Activated CD8-positive, alpha-beta memory T cell treated with anti-CD3 and anti-CD28 coated beads, Interleukin-2, amount 10 ng/mL, durations not matched to agents 7 days and 5 days (primary cell): ENCODE data around the gene MACROD2. TPM values are rescaled to one million over a fixed set of nuclear protein-coding genes. Genes with fewer than 3 reads are reported as not detected.

Experiments
- ATAC-seq: fragments of 150-1000 bp; cut with Tn5 transposase; one replicate; pipeline ENCODE4 v1.10.0; 2021; ENCODE audit warnings: moderate library complexity
- CTCF ChIA-PET: fragments of 350-600 bp; sonication (Branson Sonifier 250); formaldehyde crosslinking; loops from one replicate; lab custom pipeline; 2021; ENCODE audit warnings: antibody characterized with exemption; lab: Charles Lee
- DNase-seq: peaks from one replicate; pipeline ENCODE4 v3.0.0-alpha.2; 2020
- H3K27ac Mint-ChIP-seq: one replicate; pipeline ENCODE4 v1.8.0; 2021; ENCODE audit warnings: mild to moderate bottlenecking, mixed read lengths
- H3K27me3 Mint-ChIP-seq: one replicate; pipeline ENCODE4 v1.8.0; 2021; ENCODE audit warnings: mixed read lengths
- H3K36me3 Mint-ChIP-seq: one replicate; pipeline ENCODE4 v1.8.0; 2021; ENCODE audit warnings: mild to moderate bottlenecking, mixed read lengths
- H3K4me1 Mint-ChIP-seq: one replicate; pipeline ENCODE4 v1.8.0; 2021; ENCODE audit warnings: mixed read lengths
- H3K4me3 Mint-ChIP-seq: one replicate; pipeline ENCODE4 v1.8.0; 2021; ENCODE audit warnings: mild to moderate bottlenecking, moderate library complexity, mixed read lengths
- H3K9me3 Mint-ChIP-seq: one replicate; pipeline ENCODE4 v1.8.0; 2022; ENCODE audit warnings: low read depth, mixed read lengths
- total RNA-seq, 2 experiments: library from RNA; stranded (reverse); gene quantifications; one replicate each; pipeline ENCODE4 v1.2.3, GENCODE V29; 2021

MACROD2 gene
- total RNA-seq, 2 experiments from 2014 or later, result not detected

- no peak overlapping the region for H3K27ac Mint-ChIP-seq
- H3K27me3 Mint-ChIP-seq, result no peaks in the 10 kb centered on the region
- no peaks in the 10 kb centered on the region for H3K4me1 Mint-ChIP-seq
- no peaks in the 10 kb centered on the region for H3K36me3 Mint-ChIP-seq
- peaks cover 7% of the 10 kb centered on the region for H3K9me3 Mint-ChIP-seq
- CTCF ChIA-PET, result no interaction called here
- H3K4me3 Mint-ChIP-seq, result no peak overlapping the region
- ATAC-seq, result no peak
- no peak for DNase-seq
Measured at GRCh38 chr20:15637950-15638754, 1642.8 kb downstream of the MACROD2 start.

GRCh38 chr20:15638816-15639215, 1643.5 kb downstream of the MACROD2 start:
- no peak overlapping the region for H3K4me3 Mint-ChIP-seq
- H3K36me3 Mint-ChIP-seq, result no peaks in the 10 kb centered on the region
- no peak for DNase-seq
- no peaks in the 10 kb centered on the region for H3K27me3 Mint-ChIP-seq
- no peak for ATAC-seq
- H3K4me1 Mint-ChIP-seq, result no peaks in the 10 kb centered on the region
- H3K9me3 Mint-ChIP-seq, result peaks cover 7% of the 10 kb centered on the region
- no peak overlapping the region for H3K27ac Mint-ChIP-seq
- CTCF ChIA-PET, result no interaction called here

GRCh38 chr20:15639839-15640238, 1644.5 kb downstream of the MACROD2 start:
- Mint-ChIP-seq H3K27me3 (no peaks in the 10 kb centered on the region), H3K36me3 (no peaks in the 10 kb centered on the region), H3K4me1 (no peaks in the 10 kb centered on the region), H3K9me3 (peaks cover 7% of the 10 kb centered on the region), H3K27ac (no peak overlapping the region), H3K4me3 (no peak overlapping the region)
- DNase-seq (no peak), ATAC-seq (no peak)
- CTCF ChIA-PET, result no interaction called here

- DNase-seq (no peak), ATAC-seq (no peak)
- H3K4me3 Mint-ChIP-seq, result no peak overlapping the region
- no peaks in the 10 kb centered on the region for H3K36me3 Mint-ChIP-seq
- H3K27me3 Mint-ChIP-seq, result no peaks in the 10 kb centered on the region
- H3K9me3 Mint-ChIP-seq, result peaks cover 10% of the 10 kb centered on the region
- no peaks in the 10 kb centered on the region for H3K4me1 Mint-ChIP-seq
- H3K27ac Mint-ChIP-seq, result no peak overlapping the region
- CTCF ChIA-PET, result no interaction called here
Measured at GRCh38 chr20:15642109-15642508, 1646.8 kb downstream of the MACROD2 start.

DNA sequence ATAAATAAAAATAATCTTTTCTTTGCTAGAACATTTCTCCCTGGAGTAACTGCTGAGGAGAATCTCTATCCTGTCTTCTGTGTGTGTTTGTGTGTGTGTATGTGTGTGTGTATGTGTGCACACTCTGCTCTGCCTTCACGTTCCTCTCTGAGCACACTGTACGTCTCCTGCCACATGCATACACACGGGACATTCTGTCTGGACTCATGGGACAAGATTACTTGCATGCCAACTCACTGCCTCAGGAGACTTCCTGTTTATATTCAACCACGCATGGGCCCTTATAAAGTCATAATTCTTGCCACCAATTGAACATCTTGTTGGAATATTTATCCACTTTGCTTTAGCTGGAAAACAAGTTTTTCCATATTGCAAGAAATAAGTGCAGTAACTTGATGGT, 1647.4 kb downstream of the MACROD2 start:
- no peak overlapping the region for H3K4me3 Mint-ChIP-seq
- H3K27ac Mint-ChIP-seq, result no peak overlapping the region
- no peaks in the 10 kb centered on the region for H3K4me1 Mint-ChIP-seq
- DNase-seq (no peak), ATAC-seq (no peak)
- no peaks in the 10 kb centered on the region for H3K27me3 Mint-ChIP-seq
- CTCF ChIA-PET, result no interaction called here
- H3K36me3 Mint-ChIP-seq, result no peaks in the 10 kb centered on the region
- peaks cover 10% of the 10 kb centered on the region for H3K9me3 Mint-ChIP-seq

- no peak overlapping the region for H3K27ac Mint-ChIP-seq
- no peaks in the 10 kb centered on the region for H3K27me3 Mint-ChIP-seq
- no peak for DNase-seq
- no peak for ATAC-seq
- H3K9me3 Mint-ChIP-seq, result peaks cover 10% of the 10 kb centered on the region
- no peaks in the 10 kb centered on the region for H3K36me3 Mint-ChIP-seq
- H3K4me3 Mint-ChIP-seq, result no peak overlapping the region
- CTCF ChIA-PET, result no interaction called here
- H3K4me1 Mint-ChIP-seq, result no peaks in the 10 kb centered on the region
Measured at GRCh38 chr20:15643713-15644112, 1648.4 kb downstream of the MACROD2 start.

GRCh38 chr20:15645816-15646215, 1650.5 kb downstream of the MACROD2 start:
- Mint-ChIP-seq H3K4me1 (no peaks in the 10 kb centered on the region), H3K36me3 (no peaks in the 10 kb centered on the region), H3K27ac (no peak overlapping the region), H3K27me3 (no peaks in the 10 kb centered on the region), H3K9me3 (peaks cover 11% of the 10 kb centered on the region), H3K4me3 (no peak overlapping the region)
- CTCF ChIA-PET, result no interaction called here
- no peak for DNase-seq
- no peak for ATAC-seq

DNA sequence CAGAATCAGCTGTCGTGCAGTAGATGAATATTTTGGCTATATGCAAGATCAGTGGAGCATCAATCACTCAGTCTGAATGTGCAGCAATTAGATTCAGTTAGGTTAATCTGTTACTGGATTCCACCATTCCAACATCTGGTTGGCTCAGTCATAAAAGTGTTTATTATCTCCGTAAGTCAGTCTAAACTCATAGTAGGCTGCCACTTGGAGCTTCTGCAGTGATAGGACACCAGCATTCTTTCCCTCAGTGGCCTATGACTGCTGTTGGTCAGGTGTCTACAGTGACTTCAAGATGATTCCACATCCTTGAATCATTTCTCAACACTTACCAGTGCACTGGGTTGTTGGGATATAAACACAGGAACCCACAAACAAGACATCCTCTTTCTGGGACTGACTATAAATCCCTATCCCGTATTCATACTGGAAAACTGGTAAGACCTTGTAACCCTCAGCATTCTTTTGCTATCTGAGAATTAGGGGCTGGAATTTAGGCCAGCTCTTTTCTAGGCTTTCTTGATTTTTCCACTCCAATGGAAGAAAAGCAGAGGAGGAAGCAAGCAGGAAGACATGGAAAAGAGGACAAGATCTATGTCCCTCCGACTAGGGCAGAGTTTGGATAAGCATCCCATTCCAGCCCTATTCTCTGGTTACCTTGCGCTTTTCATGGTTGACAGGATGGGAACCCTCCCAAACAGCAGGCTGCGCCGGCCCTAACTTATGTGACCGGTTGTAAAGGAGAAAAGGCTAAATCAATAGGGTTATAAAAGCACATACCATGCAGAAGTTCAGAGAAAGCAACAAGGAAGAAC, 1658.3 kb downstream of the MACROD2 start:
- Mint-ChIP-seq H3K27ac (no peak overlapping the region), H3K4me3 (no peak overlapping the region), H3K9me3 (peaks cover 4% of the 10 kb centered on the region), H3K27me3 (no peaks in the 10 kb centered on the region), H3K36me3 (no peaks in the 10 kb centered on the region), H3K4me1 (no peaks in the 10 kb centered on the region)
- no peak for ATAC-seq
- DNase-seq, result no peak
- CTCF ChIA-PET, result no interaction called here

GRCh38 chr20:15654208-15654649, 1658.9 kb downstream of the MACROD2 start:
- CTCF ChIA-PET, result no interaction called here
- ATAC-seq, result no peak
- no peaks in the 10 kb centered on the region for H3K27me3 Mint-ChIP-seq
- no peak for DNase-seq
- no peak overlapping the region for H3K27ac Mint-ChIP-seq
- peaks cover 1% of the 10 kb centered on the region for H3K9me3 Mint-ChIP-seq
- no peak overlapping the region for H3K4me3 Mint-ChIP-seq
- H3K36me3 Mint-ChIP-seq, result no peaks in the 10 kb centered on the region
- no peaks in the 10 kb centered on the region for H3K4me1 Mint-ChIP-seq

DNA sequence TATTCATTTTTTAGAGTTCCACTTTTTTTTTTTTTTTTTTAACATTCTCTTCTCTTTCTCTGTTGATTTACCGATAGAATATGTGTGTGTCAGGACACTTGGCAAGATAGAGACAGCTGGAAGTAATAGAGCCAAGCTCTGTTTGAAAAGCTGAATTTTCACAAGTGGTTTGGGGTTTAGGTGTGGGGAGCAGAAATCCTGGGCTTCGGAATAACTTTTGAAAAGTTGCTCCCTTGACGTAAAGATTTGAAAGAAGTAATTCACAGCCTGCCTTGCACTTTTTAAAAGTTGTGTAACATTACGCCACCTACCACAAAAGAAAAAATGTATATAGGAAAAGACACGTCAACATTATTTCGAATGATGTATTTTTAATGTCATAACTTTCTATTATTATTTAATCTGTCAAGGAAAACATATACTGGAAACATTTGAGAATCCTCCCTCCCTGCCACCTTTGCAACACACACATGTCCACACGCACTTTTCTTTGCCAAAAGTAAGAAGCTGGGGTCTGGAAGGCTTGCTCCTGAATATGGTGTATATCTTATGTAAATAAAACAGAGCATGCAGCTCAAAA, 1660.1 kb downstream of the MACROD2 start:
- ATAC-seq, result no peak
- Mint-ChIP-seq H3K27ac (no peak overlapping the region), H3K4me3 (no peak overlapping the region), H3K4me1 (no peaks in the 10 kb centered on the region), H3K36me3 (no peaks in the 10 kb centered on the region), H3K9me3 (peaks cover 2% of the 10 kb centered on the region), H3K27me3 (no peaks in the 10 kb centered on the region)
- CTCF ChIA-PET, result no interaction called here
- DNase-seq, result no peak

- no peak overlapping the region for H3K4me3 Mint-ChIP-seq
- H3K27me3 Mint-ChIP-seq, result no peaks in the 10 kb centered on the region
- H3K4me1 Mint-ChIP-seq, result no peaks in the 10 kb centered on the region
- DNase-seq (no peak), ATAC-seq (no peak)
- peaks cover 2% of the 10 kb centered on the region for H3K9me3 Mint-ChIP-seq
- CTCF ChIA-PET, result no interaction called here
- no peaks in the 10 kb centered on the region for H3K36me3 Mint-ChIP-seq
- no peak overlapping the region for H3K27ac Mint-ChIP-seq
Measured at GRCh38 chr20:15656124-15656523, 1660.8 kb downstream of the MACROD2 start.

GRCh38 chr20:15658295-15658694, 1663.0 kb downstream of the MACROD2 start:
- Mint-ChIP-seq H3K4me3 (no peak overlapping the region), H3K9me3 (peaks cover 2% of the 10 kb centered on the region), H3K27me3 (no peaks in the 10 kb centered on the region), H3K27ac (no peak overlapping the region), H3K4me1 (no peaks in the 10 kb centered on the region), H3K36me3 (no peaks in the 10 kb centered on the region)
- ATAC-seq, result no peak
- DNase-seq, result no peak
- CTCF ChIA-PET, result no interaction called here

GRCh38 chr20:15673206-15673605, 1677.9 kb downstream of the MACROD2 start:
- no peak for ATAC-seq
- no peak overlapping the region for H3K27ac Mint-ChIP-seq
- no peak overlapping the region for H3K4me3 Mint-ChIP-seq
- H3K36me3 Mint-ChIP-seq, result no peaks in the 10 kb centered on the region
- no peaks in the 10 kb centered on the region for H3K4me1 Mint-ChIP-seq
- no peak for DNase-seq
- H3K27me3 Mint-ChIP-seq, result no peaks in the 10 kb centered on the region
- H3K9me3 Mint-ChIP-seq, result peaks cover 12% of the 10 kb centered on the region
- CTCF ChIA-PET, result no interaction called here
